Neural cell (in vitro differentiated cells): ENCODE results near the gene ARHGEF16.

Experiments
- CTCF ChIP-seq: fragments of 450-650 bp; IDR thresholded peaks from 2 replicates; pipeline ENCODE4 v1.5.1; 2014; ENCODE audit warnings: antibody characterized with exemption, mild to moderate bottlenecking, moderate library complexity; ENCODE audit not compliant: poor library complexity, severe bottlenecking
- EP300 ChIP-seq: fragments of 450-650 bp; conservative IDR thresholded peaks from 2 replicates; pipeline ENCODE4 v1.6.1; 2014; ENCODE audit warnings: antibody characterized with exemption, mild to moderate bottlenecking, moderate library complexity; ENCODE audit not compliant: poor library complexity, severe bottlenecking
- POLR2AphosphoS5 ChIP-seq: IDR thresholded peaks from 2 replicates; pipeline ENCODE4 v1.6.1; 2012
- REST ChIP-seq: IDR thresholded peaks from 2 replicates; pipeline ENCODE4 v1.6.1; 2012; ENCODE audit warnings: borderline replicate concordance
- TAF1 ChIP-seq: IDR thresholded peaks from 2 replicates; pipeline ENCODE4 v1.6.1; 2012; ENCODE audit warnings: low read depth

GRCh38 chr1:3465935-3466321 lies 11.5 kb downstream of the ARHGEF16 start:
- TF ChIP-seq CTCF (no peak), TAF1 (no peak), EP300 (no peak), REST (no peak), POLR2AphosphoS5 (no peak)
